AG04450 (cell line): ENCODE results near the gene GALR2. TPM values are rescaled to one million over a fixed set of nuclear protein-coding genes. Genes with fewer than 3 reads are reported as not detected.

ENCODE experiments used
- CTCF ChIA-PET: fragments of 300-600, 350-600 bp; formaldehyde crosslinking; extraction: SDS; loops from one replicate; lab custom pipeline; 2022; ENCODE audit warnings: antibody characterized with exemption, inconsistent platforms; lab: Charles Lee
- POLR2A ChIA-PET: fragments of 350-600 bp; formaldehyde crosslinking; extraction: SDS; loops from one replicate; lab custom pipeline; 2021; ENCODE audit warnings: antibody characterized with exemption, inconsistent platforms; lab: Yijun Ruan, JAX
- DNase-seq: peaks from one replicate; pipeline ENCODE4 v3.0.0-alpha.2; 2011; ENCODE audit warnings: low read depth, low spot score
- H3K27ac ChIP-seq: one replicate; pipeline ENCODE4 v1.5.1; 2012; ENCODE audit warnings: low read depth, low read length, control low read depth
- H3K27me3 ChIP-seq: one replicate; pipeline ENCODE4 v1.6.0; 2012; ENCODE audit warnings: low read length; ENCODE audit not compliant: control insufficient read depth, insufficient read depth
- H3K4me3 ChIP-seq: 2 replicates; pipeline ENCODE4 v1.5.1; 2011; ENCODE audit warnings: mild to moderate bottlenecking, low read depth, low read length, control low read depth
- H3K9me3 ChIP-seq: 2 replicates; pipeline ENCODE4 v1.5.1; 2012; ENCODE audit warnings: low read length; ENCODE audit not compliant: control insufficient read depth, insufficient read depth
- polyA plus RNA-seq: library from polyadenylated mRNA; depleted of rRNA; stranded (reverse); fragments of >200 nt; gene quantifications from 2 replicates; pipeline ENCODE4 v1.2.3, GENCODE V29; 2011
- TF ChIP-seq, protein P1 (sequence below): IDR thresholded peaks from 2 replicates; pipeline ENCODE4 v1.5.1; 2011; ENCODE audit warnings: low read depth, low read length, control low read depth, inconsistent platforms

GALR2 gene
- polyA plus RNA-seq, 1 experiment, result not detected

DNA sequence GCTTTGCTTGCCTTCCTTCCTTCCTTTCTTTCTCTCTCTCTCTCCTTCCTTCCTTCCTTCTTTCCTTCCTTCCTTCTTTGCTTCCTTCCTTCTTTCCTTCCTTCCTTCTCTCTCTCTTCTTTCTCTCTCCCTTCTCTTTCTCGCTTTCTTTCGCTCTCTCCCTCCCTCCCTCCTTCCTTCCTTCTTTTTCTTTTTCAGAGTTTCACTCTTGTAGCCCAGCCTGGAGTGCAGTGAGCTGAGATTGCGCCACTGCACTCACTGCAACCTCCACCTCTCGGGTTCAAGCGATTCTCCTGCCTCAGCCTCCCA lies 48.6 kb downstream of the GALR2 start:
- DNase-seq, result no peak
- CTCF ChIA-PET, result interaction anchor here (0.5 to 7.5 kb wide), 6 partner anchors 10 to 175 kb away, joined by 3 to 92 read pairs (median 4); no protein-coding TSS in a partner anchor
- no peaks in the 10 kb centered on the region for H3K9me3 ChIP-seq
- peaks cover 8% of the 10 kb centered on the region for H3K27me3 ChIP-seq
- TF ChIP-seq, protein P1, sequence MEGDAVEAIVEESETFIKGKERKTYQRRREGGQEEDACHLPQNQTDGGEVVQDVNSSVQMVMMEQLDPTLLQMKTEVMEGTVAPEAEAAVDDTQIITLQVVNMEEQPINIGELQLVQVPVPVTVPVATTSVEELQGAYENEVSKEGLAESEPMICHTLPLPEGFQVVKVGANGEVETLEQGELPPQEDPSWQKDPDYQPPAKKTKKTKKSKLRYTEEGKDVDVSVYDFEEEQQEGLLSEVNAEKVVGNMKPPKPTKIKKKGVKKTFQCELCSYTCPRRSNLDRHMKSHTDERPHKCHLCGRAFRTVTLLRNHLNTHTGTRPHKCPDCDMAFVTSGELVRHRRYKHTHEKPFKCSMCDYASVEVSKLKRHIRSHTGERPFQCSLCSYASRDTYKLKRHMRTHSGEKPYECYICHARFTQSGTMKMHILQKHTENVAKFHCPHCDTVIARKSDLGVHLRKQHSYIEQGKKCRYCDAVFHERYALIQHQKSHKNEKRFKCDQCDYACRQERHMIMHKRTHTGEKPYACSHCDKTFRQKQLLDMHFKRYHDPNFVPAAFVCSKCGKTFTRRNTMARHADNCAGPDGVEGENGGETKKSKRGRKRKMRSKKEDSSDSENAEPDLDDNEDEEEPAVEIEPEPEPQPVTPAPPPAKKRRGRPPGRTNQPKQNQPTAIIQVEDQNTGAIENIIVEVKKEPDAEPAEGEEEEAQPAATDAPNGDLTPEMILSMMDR, result no peak
- POLR2A ChIA-PET, result interaction anchor here (0.7 to 0.8 kb wide), 3 partner anchors 140 to 269 kb away, joined by 5 to 10 read pairs (median 10); no protein-coding TSS in a partner anchor
- no peak overlapping the region for H3K27ac ChIP-seq
- H3K4me3 ChIP-seq, result no peak overlapping the region

DNA sequence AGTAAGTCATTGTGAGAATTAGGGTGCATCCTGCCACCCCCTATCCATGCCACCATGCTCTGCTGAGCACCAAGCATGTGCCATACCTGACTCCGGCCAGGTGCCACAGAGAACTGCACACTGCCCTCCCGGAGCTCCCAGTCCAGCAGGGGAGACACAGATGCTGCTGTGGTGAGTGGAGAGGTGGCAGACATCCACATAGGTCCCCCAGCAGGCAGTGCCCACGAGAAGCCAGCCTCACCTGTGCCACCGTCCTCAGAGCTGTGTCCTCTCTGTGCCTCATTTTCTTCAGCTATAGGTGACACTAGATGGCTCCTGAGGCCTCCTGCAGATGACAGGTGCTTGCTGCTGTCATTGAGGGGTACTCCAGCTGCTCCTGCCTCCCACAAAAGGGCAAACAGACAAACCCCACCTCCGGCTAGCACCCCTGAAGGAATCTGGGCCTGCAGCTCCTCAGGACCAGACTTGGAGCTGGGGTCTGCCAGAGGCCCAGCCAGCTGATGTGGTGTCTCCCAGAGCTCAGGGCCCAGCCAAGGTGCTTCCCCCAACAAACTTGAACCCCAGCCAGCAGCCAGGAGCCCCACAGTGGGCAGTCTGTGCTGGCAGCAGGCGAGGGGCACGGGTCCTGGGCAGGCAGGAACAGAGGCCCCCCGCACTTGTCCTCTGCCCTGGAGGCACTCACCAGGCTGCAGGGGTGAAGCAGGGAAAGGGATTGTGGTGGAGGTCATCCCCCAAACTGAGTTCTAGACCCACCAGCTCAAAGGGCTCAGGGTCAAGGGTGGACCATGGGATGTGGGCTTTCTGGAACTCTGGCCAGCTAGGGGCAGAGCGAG lies 49.4 kb downstream of the GALR2 start:
- H3K27me3 ChIP-seq, result peaks cover 11% of the 10 kb centered on the region
- TF ChIP-seq, protein P1, result no peak
- no peaks in the 10 kb centered on the region for H3K9me3 ChIP-seq
- POLR2A ChIA-PET, result interaction anchor here (0.7 to 0.8 kb wide), 3 partner anchors 139 to 270 kb away, joined by 5 to 10 read pairs (median 10); no protein-coding TSS in a partner anchor
- CTCF ChIA-PET, result interaction anchor here (0.7 to 7.5 kb wide), 4 partner anchors 9 to 156 kb away, joined by 3 to 92 read pairs (median 6); no protein-coding TSS in a partner anchor
- no peak overlapping the region for H3K4me3 ChIP-seq
- no peak overlapping the region for H3K27ac ChIP-seq
- DNase-seq, result no peak

DNA sequence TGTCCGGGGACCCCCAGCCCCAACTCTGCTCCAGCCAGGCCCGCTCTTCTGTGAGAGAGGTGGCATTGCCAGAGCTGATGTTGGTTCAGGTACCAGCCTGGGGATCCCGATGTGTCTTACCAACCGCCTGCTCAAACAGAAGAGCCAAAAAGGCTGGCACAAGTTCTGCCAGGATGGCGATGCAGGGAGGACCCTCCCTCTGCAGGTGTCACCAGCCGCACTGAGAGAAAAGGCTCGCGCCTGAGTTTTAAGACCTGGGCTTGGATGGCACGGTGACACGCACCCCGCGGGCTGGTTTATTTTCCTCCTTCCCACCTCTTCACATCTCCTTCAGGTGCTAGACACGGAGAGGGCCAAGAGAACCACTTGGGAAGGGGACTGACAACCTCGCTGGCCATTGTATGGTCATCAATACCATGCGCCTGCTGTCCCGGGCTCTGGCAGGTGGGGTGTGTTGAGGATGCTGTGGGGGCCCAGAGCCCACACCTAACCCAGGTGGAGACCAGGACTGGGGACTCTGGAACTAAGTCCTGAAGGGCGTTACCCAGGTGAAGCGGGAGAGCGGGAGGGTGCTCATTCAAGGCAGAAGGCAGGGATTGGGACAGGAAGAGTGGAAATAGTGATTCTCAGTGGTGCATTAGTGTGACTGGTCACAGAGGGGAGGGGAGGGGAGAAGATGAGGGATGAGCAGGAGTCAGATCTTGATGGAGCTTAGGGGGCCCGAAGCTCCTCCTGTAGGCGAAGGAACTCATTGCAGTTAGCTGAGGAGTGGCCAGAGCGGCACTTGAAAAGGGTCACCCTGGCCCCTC lies 50.2 kb downstream of the GALR2 start:
- no peak for DNase-seq
- no peaks in the 10 kb centered on the region for H3K9me3 ChIP-seq
- no peak overlapping the region for H3K4me3 ChIP-seq
- H3K27ac ChIP-seq, result no peak overlapping the region
- H3K27me3 ChIP-seq, result peaks cover 14% of the 10 kb centered on the region
- POLR2A ChIA-PET, result no interaction called here
- TF ChIP-seq, protein P1, result peak; percentile 44
- CTCF ChIA-PET, result interaction anchor here (1.2 to 7.5 kb wide), 4 partner anchors 150 to 175 kb away, joined by 3 to 92 read pairs (median 8); no protein-coding TSS in a partner anchor

DNA sequence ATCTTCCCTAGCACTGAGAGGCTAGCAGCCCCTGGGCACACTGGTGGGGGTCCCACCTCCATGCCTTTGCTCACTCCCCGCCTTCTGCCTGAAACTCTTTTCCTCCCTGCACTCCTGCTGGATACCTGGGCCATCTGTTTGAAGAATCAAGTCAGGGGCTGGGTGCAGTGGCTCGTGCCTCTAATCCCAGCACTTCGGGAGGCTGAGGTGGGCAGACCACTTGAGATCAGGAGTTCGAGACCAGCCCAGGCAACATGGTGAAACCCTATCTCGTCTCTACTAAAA lies 50.8 kb downstream of the GALR2 start:
- CTCF ChIA-PET, result interaction anchor here (1.0 to 2.5 kb wide), 5 partner anchors 17 to 175 kb away, joined by 3 to 13 read pairs (median 3); no protein-coding TSS in a partner anchor
- POLR2A ChIA-PET, result no interaction called here
- Histone ChIP-seq H3K27ac (no peak overlapping the region), H3K27me3 (peaks cover 18% of the 10 kb centered on the region), H3K9me3 (no peaks in the 10 kb centered on the region), H3K4me3 (no peak overlapping the region)
- DNase-seq, result no peak
- TF ChIP-seq, protein P1, result no peak
